DMS79 (cell line): Measurements from ENCODE around the gene PEX26.
"Not testable (repeated sequence)": the region's sequence is repeated elsewhere in the genome, so short reads cannot be mapped to it uniquely, and the experiment has no call there.

Experiments used
- DNase-seq: peaks from one replicate; lab custom pipeline; 2025; lab: John Stamatoyannopoulos, UW

The PEX26 gene

DNA sequence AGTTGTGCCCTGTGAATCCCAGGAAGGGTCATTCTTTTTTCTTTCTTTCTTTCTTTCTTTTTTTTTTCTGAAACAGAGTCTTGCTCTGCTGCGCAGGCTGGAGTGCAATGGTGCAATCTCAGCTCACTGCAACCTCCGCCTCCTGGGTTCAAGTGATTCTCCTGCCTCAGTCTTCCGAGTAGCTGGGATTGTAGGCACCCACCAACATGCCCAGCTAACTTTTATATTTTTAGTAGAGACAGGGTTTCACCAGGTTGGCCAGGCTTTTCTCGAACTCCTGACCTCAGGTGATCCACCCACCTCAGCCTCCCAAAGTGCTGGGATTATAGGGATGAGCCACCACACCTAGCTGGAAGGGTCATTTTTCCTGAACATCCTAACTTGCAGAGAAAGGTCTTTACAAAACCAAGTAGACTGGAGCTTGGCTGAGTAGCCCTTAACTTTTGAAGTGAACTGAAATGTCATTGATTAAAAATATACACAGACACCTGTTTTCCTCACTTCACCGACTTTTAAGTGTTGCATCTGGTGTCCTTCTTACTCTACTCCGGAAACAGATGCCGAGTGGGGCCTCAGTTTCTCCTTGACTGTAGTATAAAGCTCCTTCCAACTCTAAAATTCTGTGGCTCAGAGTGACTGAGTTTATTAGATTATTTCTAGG is 6.4 kb upstream of the PEX26 start:
- not testable (repeated sequence) for DNase-seq

DNA sequence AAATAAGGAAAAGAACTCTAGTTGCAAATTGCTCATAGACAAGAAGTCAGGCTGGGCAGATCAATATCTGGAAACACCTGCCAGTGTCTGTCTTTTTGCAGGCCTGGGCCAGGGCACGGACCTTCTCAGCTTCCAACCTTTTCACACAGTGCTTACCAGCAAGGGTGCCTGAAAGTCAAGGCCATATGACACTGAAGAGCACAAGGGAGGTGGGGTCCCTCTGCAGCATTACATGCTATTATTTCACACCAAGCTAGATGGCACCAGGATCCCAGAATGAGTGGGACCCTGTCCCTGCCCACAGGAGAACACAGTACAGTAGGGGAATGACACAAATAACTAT is 5.9 kb upstream of the PEX26 start:
- DNase-seq: no peak

DNA sequence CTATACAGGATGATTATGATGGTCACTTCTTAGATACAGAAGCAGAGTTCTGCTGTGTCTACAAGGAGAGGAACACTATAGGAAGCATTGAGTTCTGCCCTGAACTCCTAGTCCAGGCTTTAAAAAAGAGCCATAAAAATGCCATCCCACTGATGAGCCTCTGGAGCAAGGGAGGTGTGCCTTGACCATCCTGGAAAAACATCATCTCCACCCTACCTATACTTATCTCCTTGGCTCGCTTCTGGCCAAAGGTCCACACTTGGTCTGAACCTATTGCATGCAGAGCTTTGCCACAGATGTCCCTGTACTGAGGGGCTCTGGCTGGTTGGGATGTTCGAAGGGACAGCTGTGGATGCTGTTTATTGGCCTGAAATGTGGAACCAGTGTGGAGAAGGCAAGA is 4.3 kb upstream of the PEX26 start:
- no peak for DNase-seq

DNA sequence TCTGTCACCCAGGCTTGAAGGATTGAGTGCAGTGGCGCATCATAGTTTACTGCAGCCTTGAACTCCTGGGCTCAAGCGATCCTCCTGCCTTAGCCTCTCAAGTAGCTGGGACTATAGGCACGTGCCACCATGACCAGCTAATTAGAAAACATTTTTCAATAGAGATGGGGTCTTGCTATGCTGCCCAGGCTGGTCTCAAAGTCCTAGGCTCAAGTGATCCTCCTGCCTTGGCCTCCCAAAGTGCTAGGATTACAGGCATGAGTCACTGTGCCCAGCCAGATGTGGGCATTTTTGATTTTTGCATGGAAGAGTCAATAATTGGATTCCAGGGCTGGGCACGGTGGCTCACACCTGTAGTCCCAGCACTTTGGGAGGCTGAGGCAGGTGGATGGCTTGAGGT is 3.9 kb upstream of the PEX26 start:
- DNase-seq: not testable (repeated sequence)

DNA sequence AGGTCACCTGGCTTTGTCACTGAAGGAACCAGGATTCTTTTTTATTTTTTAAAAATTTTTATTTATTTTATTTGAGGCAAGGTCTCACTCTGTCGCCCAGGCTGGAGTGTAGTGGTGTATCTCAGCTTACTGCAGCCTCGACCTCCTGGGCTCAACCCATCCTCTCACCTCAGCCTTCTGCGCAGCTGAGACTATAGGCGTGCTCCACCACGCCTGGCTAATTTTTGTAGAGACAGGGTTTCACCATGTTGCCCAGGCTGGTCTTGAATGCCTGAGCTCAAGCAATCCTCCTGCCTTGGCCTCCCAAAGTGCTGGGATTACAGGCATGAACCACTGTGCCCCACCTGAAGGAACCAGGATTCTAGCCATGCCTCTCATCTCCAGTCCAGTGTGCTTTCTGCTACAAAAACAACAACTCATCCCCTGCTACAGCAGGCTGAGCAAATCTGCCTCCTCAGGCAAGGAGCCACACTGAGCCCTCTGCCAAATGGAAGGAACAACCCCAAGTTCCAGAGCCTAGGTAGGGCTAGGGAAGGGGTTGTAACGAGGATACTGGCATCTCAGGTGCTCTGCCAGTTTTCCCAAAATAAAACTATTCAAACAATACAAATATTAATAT is 2.6 kb upstream of the PEX26 start:
- no peak for DNase-seq

DNA sequence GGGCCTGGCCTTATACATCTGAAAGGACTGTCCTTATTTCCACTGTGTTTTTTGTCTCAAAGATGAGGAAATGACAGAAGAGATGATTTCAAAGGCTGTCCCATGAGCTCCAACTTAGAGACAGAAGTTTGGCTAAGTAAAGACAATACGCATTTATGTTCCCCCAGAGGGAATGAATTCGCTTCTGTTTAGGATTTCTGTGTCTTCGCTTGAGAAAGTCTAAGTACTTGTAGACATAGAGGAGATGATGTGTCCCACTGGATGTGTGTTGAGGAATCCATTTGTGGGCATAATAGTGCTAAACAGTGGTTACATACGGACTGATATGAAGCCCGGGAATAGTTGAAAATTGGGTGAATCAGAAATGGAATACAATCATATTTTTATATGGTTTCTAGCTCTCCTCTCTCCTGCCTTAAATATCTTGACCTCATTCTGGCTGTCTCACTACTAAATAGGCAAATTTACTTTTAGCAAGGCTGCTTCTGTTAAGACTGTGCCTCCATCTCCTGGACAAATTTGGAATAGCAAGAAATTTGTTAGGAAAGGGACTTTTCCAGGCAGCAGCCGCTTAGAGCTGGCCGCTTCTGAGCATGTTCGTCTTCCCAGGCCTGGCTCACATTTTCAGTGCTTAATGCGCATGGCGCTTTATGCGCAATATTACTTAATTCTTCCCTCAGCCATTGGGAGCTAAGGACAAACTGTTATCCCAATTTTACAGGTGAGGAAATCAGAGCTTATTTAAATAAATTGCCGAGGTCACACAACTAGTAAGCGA is 1.9 kb upstream of the PEX26 start:
- no peak for DNase-seq

DNA sequence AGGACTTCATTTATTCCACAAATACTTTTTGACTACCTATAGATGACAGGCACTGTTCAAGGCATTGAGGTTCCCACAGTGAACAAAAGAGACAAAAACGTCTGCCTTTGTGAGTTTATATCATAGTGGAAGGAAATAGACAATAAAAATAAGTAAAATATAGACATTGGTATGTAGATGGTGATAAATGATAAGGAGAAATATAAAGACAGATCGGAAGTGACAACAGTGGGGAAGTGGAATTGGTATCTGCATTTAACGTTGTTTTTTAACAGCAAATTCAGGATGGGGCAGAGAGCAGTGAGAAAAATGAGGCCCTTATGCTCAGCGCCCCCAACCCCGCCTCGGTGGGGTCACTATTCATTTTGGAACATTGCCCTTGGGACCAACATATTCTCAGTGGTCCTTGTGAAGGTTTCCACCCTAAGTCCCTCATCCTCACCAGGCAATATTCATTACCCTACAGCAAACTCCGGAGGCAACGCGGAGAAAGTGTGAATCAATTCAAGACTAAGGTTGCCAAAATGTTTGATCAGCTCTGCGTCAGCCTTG is 627 bp upstream of the PEX26 start:
- DNase-seq: no peak

DNA sequence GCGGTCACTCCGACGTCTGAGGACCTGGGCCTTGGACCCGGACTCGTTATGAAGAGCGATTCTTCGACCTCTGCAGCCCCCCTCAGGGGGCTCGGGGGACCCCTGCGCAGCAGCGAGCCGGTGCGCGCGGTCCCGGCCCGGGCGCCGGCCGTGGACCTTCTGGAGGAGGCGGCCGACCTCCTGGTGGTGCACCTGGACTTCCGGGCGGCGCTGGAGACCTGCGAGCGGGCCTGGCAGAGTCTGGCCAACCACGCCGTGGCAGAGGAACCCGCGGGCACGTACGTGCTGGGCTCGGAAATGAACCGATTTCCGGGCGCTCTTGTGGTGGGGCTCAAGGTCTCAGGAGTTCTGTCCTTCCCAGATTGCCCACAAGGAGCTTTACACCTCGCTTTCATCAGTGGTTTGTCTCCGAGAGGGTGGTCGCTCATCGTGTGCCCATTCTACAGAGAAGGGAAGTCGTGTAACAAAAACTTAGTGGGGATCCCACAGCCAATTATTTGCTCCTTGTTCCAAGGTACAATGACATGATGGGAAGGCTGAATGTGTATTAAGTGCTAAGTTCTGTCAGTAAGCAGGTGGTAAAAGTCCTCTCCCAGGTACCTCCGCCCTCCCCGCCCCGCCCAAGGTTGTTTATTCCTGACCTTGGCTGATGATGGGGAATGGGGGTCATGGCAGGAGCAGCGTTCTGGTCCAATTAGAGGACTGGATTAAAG is 695 bp downstream of the PEX26 start:
- no peak for DNase-seq

DNA sequence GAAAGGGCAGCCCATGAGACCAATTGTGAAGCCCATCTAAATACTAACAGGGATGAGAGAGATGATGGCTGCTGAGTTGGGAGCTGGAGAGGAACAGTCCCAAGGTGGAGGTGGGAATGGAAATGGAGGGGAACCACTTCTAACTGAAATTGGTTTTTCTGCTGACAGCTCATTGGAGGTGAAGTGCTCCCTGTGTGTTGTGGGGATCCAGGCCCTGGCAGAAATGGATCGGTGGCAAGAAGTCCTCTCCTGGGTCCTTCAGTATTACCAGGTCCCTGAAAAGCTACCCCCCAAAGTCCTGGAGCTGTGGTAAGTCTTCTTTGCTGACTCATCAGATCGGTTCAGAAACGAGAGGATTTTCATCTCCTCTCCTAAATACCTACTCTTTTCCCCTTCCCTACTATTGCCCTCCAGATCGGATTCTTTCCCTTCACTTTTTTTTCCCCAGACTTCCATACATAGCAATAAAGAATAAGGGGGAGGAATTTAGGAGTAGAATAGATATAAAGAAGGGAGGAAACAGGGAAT is 2.0 kb downstream of the PEX26 start:
- DNase-seq: no peak

DNA sequence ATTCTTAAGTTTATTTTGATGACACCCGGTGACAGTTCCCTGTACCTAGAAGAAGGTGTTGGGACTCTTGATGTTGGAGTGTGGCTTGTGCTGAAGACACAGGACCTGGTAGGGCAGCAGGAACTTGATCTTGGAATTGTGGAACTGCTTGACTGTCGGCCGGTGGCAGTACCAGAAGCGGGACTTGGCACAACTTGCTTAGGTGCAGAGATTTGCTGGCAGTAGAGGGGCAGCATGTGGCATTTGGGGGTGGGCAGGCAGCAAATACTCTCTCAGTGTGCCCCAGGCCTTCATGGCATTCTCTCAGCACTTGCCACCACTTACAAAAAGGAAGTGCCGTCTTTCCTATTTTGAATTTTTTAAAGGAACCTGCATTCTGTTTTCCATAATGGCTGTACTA is 3.6 kb downstream of the PEX26 start:
- DNase-seq: no peak

DNA sequence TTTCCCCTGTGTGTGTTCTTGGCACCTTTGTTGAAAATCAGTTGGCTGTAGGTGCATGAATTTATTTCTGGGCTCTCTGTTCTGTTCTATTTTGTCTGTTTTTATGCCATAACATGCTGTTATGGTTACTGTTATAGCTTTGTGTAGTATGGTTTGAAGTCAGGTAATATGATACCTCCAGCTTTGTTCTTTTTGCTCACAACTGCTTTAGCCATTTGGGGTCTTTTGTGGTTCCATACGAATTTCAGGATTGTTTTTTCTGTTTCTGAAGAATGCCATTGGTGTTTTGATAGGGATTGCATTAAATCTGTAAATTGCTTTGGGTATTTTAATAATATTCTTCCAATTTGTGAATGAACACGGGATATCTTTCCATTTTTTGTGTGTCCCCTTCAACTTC is 4.7 kb downstream of the PEX26 start:
- DNase-seq: no peak

DNA sequence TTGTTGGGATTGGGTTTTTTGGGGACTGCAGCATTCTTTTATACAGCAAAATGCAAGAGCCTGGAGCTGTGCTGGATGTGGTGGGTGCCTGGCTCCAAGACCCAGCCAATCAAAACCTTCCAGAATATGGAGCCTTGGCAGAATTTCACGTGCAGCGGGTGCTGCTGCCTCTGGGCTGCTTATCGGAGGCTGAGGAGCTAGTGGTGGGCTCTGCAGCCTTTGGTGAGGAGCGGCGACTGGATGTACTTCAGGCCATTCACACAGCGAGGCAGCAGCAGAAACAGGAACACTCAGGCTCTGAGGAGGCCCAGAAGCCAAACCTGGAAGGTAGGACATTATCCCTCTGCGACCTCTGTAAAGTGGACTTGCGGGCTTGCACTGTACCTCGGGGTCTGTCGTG is 5.6 kb downstream of the PEX26 start:
- DNase-seq: no peak

DNA sequence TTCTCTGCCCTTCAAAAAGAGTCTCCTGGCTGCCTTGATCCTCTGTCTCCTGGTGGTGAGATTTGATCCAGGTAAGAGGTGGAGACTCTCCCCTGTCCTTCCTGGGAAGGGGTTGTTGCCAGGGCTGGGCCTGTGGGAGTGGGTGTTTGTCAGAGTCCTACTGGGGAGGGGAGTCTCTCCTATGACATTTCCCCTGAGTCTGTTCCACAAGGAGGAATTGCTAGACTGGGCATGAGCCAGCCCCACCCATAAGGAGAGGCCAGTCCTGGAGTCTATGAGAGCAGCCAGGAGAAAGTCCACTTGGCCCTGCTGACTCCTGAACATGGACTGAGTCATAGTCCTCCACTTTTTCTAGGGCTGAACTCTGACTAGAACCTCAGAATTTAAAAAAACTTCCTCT is 7.4 kb downstream of the PEX26 start:
- DNase-seq: no peak

DNA sequence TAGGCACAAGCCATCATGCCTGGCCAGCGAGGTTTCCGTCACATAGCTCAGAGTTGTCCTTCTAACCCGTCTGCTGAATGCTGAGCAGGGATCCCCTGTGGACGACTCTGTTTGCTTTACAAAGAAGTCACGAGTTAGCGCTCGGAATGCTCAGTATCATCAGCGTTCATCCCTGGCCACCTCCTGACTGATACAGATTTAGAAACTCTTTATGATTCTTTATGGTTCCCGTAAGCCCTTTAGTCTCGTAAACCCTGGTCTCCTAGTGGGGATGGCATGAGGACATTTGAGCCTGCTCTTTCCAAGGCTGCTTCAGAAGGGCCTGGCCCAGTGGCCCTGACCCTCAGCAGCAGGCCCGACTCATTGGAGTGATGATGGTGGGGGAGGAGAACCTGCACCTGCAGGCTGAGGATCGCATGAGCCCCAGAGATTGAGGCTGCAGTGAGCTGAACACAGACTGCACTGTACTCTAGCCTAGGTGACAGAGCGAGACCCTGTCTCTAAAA is 9.6 kb downstream of the PEX26 start:
- no peak for DNase-seq

DNA sequence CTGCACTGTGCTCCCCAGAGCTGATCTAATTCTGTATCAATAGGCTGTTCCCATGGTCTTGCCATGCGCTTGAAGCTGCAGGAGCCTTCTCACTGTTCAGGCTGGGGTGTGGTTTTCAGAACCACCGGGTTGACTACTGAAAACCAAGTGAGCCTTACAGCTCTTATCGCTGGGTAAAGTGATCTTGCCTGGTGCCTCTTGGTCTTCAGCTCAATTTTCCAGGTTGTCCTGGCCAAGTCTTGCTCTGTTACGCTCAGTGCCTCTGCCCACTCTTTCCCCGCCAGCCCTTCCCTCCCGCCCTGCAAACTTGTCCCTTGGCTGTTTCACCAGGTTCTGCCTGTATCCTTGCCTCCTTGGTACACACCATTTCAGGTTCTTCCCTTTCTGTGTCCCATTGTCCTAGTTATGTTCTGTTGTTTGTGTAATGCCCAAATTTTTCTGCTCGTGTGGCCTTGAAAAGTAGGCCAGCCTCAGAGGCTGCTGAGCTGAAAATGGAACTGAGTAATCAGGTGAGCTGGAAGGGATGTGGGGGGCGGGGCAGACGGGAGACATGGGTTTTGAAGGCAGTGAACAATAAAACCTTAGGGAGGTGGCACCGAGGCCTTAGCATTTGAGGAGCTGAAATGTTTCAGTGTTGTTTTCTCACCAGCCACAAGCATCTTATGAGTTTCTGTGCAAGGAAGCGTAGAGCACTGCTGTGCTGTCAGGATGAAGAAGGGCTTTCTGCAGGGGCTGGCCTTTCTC is 11.2 kb downstream of the PEX26 start:
- no peak for DNase-seq

DNA sequence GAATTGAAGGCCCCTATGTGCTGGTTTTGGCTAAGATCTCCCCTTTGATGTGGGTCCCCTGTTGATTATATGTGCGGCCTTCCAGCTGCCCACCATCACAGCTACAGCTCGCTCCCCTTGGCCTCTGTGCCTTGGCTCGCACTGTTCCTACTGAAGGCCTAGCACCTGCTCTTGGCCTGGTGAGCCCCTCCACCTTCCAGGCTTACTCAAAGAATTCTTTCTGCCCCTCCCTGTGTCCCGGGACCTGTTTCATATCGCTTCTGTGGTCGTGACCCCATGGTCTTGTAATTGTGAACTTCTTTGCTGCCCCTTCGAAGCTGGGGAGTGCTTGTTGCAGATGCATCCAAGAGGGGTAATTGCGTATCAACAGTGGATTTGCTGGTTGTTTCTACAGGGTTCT is 12.5 kb downstream of the PEX26 start:
- DNase-seq: no peak

DNA sequence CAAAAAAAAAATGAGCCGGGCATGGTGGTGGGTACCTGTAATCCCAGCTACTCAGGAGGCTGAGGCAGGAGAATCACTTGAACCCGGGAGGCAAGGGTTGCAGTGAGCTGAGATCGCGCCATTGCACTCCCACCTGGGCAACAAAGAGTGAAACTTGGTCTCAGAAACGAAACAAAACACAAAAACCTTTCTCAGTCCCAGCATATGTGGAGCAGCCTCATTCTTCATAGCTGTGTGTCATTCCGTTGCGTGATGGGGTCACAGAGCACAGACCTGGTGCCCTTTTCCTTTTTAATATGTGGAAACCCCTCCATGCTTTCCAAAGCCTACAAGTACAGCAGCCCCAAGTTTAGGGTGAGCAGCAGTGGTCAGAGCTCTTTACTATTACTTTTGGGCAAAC is 13.7 kb downstream of the PEX26 start:
- DNase-seq: no peak

DNA sequence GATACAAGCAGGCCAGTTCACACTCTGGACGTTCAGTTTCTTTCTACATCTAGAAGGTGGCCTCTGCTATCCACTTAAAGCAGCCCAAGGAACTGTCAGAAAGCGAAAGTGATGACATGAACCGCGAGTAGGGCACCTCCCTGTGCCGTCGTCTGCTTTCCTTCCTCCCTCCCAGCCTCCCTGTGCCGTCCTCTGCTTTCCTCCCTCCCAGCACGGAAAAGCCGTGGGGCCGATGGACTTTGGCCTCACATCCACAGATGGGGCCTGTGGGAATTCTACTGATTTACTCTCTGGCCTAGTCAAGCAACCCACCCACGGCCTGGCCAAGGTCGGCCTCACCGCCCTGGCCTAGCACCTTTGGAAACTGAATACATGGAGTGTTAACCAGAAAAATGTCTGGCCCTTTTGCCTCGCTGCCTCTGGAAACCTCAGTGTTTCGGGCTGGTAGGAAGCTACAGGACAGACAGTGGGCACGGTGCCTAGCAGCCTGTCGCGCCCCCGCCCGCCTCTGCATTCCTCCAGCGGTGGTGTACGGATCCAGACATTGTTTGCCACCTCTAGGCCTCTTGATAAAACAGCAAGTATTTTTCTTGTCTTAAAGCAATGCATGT is 14.2 kb downstream of the PEX26 start:
- no peak for DNase-seq

DNA sequence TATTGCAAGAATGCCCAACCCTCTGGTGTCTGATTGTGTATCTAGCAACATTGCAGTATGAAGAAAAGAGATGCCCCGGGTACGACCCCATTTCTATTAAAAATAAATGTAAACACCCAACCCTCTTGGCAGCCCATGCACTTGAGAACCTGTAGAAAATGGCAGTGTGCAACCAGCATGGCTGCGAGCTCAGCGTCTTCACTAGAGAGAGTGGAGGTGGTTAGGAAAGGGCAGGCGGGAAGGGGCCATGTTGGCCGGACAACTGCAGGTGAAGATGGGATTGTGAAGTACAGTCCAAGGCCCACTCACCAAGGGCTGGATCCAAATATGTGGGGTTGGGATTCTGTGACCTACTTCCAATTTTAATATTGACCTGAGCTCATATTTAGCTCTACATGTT is 15.9 kb downstream of the PEX26 start:
- no peak for DNase-seq

DNA sequence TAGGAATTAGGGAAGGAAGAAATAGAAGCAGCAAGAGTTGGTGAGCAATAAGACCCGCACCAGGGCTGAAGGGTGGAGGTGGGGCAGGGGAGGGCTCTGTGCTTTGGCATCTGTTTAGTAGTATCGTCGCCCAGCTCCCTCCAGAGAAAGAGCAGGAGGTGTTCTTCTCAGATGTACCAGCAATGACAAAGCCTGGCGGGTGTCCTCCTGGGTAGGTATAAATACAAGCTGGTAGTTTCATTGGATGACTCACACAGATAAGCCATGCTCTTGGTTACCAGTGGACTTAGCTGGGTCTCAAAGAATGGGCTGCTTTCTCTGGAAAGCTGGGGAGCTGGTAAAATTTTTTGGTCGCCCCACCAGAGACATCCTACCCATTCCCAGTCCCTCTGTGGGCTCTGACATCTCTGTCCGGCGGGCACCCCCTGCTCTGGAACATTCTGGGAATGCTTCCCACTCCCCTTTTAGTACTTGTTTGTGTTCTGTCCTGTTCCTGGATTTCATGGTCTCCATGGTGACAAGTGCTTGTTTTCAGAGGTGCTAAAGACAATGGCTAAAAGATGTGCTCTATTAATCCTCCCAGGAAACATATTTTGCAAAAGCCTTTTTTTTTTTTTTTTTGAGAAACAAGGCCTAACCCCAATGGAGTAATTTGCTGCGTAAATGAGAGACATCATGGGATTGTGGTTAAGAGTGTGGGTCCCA is 17.5 kb downstream of the PEX26 start:
- DNase-seq: no peak
